HCT116 (cell line): ENCODE measurements around the gene OR4K2.
"Not testable (repeated sequence)": the region's sequence is repeated elsewhere in the genome, so short reads cannot be mapped to it uniquely, and the experiment has no call there.

Experiments
- CBX3 ChIP-seq: IDR thresholded peaks from 2 replicates; pipeline ENCODE4 v1.6.1; 2012; ENCODE audit warnings: low read depth
- CTCF ChIP-seq, 3 experiments: fragments of 200-600 bp in 1 of 3; sonication (generic) in 1 of 3; IDR thresholded peaks in 2 of 3; conservative IDR thresholded peaks in 1 of 3; 2 replicates each; pipeline ENCODE4 v1.5.1; 2012 to 2017; ENCODE audit warnings: low read depth in 2 of 3, low read length in 2 of 3, antibody characterized with exemption in 1 of 3, borderline replicate concordance in 1 of 3, control low read depth in 1 of 3, mild to moderate bottlenecking in 1 of 3, mixed read lengths in 1 of 3, mixed run types in 1 of 3, moderate library complexity in 1 of 3; ENCODE audit not compliant: insufficient read depth in 1 of 3
- EZH2 ChIP-seq: fragments of 200-600 bp; sonication (generic); IDR thresholded peaks from 2 replicates; pipeline ENCODE4 v1.6.1; 2017; ENCODE audit warnings: antibody characterized with exemption, mixed run types
- EZH2phosphoT487 ChIP-seq: fragments of 200-600 bp; IDR thresholded peaks from 2 replicates; pipeline ENCODE4 v1.6.1; 2018; ENCODE audit warnings: antibody characterized with exemption, borderline replicate concordance
- SIN3A ChIP-seq: IDR thresholded peaks from 2 replicates; pipeline ENCODE4 v1.6.1; 2012; ENCODE audit warnings: low read depth
- TF ChIP-seq, protein P1 (sequence below): IDR thresholded peaks from 2 replicates; pipeline ENCODE4 v1.6.1; 2012; ENCODE audit warnings: low read depth

DNA sequence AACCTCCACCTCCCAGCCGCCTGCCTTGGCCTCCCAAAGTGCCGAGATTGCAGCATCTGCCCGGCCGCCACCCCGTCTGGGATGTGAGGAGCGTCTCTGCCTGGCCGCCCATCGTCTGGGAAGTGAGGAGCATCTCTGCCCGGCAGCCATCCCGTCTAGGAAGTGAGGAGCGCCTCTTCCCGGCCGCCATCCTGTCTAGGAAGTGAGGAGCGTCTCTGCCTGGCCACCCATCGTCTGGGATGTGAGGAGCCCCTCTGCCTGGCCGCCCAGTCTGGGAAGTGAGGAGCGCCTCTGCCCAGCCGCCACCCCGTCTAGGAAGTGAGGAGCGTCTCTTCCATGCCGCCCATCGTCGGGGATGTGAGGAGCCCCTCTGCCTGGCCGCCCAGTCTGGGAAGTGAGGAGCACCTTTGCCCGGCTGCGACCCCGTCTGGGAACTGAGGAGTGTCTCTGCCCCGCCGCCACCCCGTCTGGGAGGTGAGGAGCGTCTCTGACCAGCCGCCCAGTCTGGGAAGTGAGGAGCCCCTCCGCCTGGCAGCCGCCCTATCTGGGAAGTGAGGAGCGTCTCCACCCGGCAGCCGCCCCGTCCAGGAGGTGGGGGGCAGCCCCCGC lies 8.8 kb upstream of the OR4K2 start:
- TF ChIP-seq SIN3A; CBX3; CTCF (IDR thresholded peaks at IDR 0.05 in 2 of 3, conservative IDR thresholded peaks at IDR 0.05 in 1 of 3; ENCODE audit: borderline replicate concordance in 1 of 3, insufficient read depth in 1 of 3, low read depth in 2 of 3, low read length in 2 of 3); EZH2; EZH2phosphoT487: not testable (repeated sequence)
- TF ChIP-seq, protein P1, sequence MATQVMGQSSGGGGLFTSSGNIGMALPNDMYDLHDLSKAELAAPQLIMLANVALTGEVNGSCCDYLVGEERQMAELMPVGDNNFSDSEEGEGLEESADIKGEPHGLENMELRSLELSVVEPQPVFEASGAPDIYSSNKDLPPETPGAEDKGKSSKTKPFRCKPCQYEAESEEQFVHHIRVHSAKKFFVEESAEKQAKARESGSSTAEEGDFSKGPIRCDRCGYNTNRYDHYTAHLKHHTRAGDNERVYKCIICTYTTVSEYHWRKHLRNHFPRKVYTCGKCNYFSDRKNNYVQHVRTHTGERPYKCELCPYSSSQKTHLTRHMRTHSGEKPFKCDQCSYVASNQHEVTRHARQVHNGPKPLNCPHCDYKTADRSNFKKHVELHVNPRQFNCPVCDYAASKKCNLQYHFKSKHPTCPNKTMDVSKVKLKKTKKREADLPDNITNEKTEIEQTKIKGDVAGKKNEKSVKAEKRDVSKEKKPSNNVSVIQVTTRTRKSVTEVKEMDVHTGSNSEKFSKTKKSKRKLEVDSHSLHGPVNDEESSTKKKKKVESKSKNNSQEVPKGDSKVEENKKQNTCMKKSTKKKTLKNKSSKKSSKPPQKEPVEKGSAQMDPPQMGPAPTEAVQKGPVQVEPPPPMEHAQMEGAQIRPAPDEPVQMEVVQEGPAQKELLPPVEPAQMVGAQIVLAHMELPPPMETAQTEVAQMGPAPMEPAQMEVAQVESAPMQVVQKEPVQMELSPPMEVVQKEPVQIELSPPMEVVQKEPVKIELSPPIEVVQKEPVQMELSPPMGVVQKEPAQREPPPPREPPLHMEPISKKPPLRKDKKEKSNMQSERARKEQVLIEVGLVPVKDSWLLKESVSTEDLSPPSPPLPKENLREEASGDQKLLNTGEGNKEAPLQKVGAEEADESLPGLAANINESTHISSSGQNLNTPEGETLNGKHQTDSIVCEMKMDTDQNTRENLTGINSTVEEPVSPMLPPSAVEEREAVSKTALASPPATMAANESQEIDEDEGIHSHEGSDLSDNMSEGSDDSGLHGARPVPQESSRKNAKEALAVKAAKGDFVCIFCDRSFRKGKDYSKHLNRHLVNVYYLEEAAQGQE, result not testable (repeated sequence)
